GM23248 (cell line): Measurements from ENCODE around the gene USP17L27.
"Not testable (repeated sequence)": the region's sequence is repeated elsewhere in the genome, so short reads cannot be mapped to it uniquely, and the experiment has no call there.

Experiments used
- EZH2 ChIP-seq: fragments of 200-600 bp; sonication (generic); IDR thresholded peaks from 2 replicates; pipeline ENCODE4 v1.6.1; 2018; ENCODE audit warnings: antibody characterized with exemption, mild to moderate bottlenecking; ENCODE audit not compliant: insufficient read depth, poor library complexity, severe bottlenecking
- EZH2phosphoT487 ChIP-seq: fragments of 200-600 bp; sonication (generic); IDR thresholded peaks from 2 replicates; pipeline ENCODE4 v1.6.1; 2018; ENCODE audit warnings: antibody characterized with exemption, moderate library complexity, mild to moderate bottlenecking, low read depth; ENCODE audit not compliant: insufficient read depth

DNA sequence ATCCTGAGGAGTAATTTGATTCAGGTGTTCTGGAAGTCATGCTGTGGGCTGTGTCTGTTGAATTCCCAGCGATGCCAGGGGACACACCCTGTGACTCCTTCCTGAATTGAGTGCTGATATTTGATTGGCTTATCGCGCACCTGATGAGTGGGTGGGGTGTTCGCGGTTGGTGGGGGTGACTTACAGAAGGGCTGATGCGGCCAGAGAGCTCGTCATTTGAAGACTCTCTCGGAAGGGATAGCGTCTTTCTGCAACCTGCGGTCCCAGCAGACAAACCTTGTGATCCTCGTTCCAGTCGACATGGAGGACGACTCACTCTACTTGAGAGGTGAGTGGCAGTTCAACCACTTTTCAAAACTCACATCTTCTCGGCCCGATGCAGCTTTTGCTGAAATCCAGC is 18.9 kb downstream of the USP17L27 start, which contains the start of gene USP17L30:
- not testable (repeated sequence) for TF ChIP-seq EZH2phosphoT487, EZH2
